HG02852 (cell line): ENCODE results near the gene DTNBP1.

Experiments
- ATAC-seq: cut with Tn5 transposase; IDR thresholded peaks from one replicate; pipeline ENCODE4 v1.9.1; 2021; ENCODE audit warnings: mild to moderate bottlenecking, moderate library complexity; ENCODE audit not compliant: unreplicated experiment

Gene DTNBP1

GRCh38 chr6:15489261-15489962 is 173.4 kb downstream of the DTNBP1 start:
- no peak for ATAC-seq

DNA sequence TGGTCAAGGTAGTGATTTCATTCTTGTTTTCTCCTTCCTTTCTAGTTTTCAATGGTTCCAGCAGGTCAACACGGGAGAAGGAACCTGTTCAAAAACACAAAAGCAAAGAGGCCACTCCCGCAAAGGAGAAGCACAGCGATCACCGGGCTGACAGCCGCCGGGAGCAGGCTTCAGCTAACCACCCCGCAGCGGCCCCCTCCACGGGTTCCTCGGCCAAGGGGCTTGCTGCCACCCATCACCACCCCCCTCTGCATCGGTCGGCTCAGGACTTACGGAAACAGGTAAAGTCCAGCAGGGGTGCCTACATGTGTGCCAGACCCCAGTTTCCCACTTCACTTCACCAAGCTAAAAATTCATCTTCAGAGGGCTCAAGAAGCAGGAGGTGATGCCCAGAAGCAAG is 175.6 kb downstream of the DTNBP1 start:
- no peak for ATAC-seq

DNA sequence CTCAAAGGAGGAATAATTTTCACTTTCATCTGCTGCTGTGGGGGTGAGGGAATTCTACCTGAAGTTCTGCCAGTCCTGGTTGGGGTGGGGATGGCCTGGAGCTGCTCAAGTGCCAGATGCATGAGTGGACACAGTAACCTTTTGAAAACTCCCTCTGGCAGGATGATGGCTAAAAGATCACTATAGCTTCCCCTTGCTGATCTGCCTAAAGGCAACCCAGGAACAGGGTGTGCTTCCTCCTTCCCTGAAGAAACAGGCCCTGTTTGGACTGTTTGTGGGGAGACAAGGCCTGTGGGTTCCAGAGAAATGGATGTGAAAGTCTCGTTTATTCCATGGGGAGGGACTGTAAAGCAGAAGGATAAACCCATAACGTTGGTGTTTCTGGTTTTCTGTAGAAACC is 176.9 kb downstream of the DTNBP1 start:
- no peak for ATAC-seq

GRCh38 chr6:15484821-15485220 is 178.0 kb downstream of the DTNBP1 start:
- no peak for ATAC-seq

DNA sequence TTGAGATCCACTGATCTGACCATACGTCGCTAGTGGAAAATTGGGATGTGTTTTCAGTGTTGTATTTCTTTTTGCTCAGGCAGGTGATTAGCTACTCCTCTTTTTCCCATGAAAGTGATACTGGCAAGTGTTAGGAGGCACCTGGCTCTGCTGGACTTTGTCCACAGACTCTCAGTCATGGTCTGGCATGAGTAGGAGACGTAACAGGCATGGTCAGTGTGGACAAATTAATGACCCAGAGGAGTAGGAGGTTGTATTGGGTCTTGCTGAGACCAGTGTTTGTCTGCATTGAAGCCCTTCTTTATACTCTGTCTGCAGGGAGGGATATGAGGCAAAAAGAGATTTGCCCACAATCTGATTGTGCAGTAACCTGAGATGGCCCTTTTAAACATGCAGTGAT is 178.7 kb downstream of the DTNBP1 start:
- no peak for ATAC-seq

DNA sequence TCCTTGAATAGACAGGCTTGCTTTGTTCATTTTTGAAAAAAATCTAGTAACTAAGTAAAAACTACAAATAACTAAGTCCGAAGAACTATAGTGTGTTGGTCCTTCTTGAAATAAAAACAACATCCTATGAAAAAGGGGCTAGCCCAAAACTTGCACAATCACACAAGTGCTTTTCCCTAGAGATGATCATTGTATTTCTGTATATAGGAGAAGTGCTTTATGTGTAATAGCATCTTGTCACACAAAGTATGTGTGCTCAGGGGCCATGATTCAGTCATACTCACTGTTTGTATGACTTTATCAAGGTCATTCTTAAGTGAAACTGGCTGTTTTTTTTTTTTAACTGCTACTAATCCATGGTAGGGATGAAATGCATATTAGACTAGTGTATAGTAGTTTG is 179.8 kb downstream of the DTNBP1 start:
- ATAC-seq = no peak

DNA sequence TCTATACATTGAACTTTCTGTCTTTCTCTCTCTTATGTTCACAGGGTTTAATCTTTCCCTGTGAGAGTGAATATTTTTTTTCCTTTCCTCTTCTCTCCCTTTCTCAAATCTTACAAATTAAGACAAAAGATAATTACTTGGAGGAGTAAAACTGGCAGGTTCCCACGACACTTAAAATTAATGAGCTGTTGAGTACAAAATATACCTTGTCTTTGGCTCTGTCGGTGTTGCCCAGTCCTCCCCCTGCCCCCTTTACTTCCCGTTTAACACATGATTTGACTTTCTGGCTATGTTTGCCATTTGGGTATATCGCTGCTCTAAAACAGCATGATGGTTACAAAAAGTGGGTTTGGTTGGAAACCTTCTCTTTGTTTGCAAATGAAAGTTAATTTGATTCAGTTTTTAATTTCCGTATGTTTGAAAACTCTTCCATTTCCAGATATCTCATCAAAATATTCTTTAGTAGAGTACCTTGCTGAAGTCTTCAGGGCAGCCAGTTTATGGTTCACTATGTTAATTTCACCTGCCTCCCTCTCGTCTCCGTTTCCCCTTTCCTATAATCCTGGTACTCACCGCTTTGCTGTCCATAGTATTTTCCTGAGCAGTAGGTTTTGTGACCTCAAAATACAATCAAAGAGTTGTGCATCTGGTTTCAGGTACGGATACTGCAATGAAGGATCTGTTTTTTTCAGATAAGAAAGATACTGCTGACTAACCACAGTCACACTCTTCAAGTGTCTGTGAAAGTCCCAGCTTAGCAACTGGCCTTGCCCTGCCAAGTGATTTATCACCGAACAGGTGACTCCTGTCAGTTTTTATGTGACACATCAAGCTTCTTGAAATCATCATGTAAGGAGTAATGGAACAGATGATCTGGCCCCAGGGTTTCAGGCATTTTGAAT is 181.2 kb downstream of the DTNBP1 start:
- no peak for ATAC-seq

GRCh38 chr6:15480525-15480924 is 182.3 kb downstream of the DTNBP1 start:
- no peak for ATAC-seq

DNA sequence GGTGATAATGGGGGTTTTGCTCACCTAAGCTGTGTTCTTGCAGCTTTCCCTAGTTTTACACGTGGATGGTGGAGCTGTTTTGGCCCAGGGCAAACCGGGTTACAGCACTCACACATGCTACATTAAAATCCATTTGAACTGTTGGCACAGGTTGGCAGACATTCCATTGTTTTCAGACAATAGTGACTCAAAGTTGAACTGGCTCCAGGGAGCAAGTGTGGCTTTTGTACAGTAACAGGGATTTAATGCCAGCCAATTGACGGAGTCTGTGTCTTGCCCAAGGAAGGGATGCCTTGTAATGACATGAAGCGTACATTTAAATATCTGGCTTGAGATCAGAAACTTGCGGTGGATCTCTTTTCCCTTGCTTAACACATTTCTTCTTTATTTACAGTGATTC is 183.1 kb downstream of the DTNBP1 start:
- no peak for ATAC-seq

DNA sequence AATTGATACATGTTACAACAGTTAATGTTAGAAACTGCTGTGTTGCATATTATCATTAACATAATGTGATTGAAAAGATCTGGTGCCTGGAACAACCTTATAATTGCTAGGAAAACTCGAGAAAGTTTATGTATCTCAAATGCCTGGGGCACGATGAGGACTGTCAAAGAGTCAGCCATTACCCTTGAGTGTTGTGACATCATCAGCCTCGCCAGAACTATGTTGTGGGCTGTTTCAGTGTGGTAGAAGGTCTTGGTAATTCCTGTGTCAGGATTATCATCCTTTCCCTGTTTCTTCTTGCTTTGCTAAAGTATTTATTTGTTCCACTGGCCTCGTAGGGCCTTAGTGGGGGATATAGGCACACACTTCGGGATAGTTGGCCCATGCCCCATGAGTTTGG is 185.1 kb downstream of the DTNBP1 start:
- no peak for ATAC-seq

DNA sequence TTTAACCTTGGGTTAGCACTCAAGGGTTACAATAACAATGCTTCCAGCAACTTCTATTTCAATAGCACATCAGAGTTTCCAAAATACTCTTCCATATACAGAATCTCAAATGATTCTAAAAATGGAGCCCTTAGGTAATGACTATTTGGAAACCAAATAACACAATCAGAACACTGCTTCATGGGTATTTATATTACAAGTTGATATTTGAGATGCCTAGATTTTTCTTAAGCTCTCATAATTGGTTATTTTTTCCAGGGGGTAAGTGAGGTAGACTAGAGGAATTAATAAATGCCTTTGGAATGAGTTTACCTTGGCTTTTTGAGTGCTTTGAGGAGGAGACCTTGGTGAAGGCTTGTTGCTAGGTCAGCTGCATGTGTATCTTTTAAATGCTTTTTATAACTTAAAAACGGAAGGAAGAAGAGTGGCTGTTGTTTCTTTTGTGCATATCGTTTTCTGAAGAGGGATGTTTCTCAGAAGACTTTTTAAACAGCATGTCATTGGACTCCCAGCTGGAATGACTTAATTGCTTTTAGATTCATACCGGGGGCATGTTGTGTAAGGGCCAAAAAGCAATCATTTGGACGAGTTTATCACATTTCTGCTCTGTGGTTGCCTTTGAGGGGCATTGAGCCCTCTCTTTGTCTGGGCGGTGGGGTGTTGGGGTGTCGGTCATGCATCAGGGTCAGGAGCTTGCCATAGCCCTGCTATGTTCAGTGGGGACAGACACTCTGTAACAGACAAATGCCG is 186.0 kb downstream of the DTNBP1 start:
- ATAC-seq = no peak

- ATAC-seq = no peak
These were observed 187.0 kb downstream of the DTNBP1 start for GRCh38 chr6:15475872-15476271.

GRCh38 chr6:15475261-15475660 is 187.6 kb downstream of the DTNBP1 start:
- no peak for ATAC-seq

DNA sequence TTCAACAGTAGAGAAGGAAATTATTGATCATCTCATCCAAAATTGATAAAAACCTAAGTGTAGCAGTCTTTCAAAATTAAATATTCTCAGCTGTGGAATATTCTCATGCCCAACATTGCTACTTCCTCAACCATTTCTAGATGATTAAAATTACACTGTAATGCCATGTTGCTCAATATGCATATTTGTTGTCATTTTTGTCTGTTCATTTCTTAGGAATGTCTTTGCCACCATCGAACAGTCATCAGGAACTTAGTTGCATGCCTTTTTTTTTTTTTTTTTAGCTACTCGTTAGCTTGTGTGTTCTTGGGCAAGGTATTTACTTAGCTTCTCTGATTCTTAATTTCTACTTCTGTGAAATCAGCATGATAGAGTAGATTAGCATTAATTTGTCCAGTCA is 188.6 kb downstream of the DTNBP1 start:
- no peak for ATAC-seq

GRCh38 chr6:15473741-15474161 is 189.1 kb downstream of the DTNBP1 start:
- ATAC-seq = no peak

DNA sequence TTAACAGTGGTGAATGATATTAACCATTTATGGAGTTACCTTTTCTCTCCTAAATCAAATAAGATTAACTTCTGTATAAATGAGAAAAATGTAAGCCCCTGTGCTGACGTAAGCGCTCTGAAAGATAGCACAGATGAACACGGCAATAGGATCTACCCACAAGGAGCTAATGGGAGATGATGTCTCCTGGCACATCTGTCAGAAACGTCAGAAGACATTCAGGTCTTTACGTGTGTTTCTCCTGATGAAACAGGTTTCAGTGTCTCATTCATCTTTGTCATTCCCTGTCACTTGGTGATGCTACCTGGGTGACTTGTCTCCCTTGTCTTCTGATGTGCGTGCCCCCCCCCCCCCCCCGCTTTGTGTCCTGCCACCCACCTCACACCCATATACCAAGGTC is 189.7 kb downstream of the DTNBP1 start:
- ATAC-seq = no peak
